IMR-90 (cell line): Measurements from ENCODE around the gene REV3L.
"Not testable (repeated sequence)": the region's sequence is repeated elsewhere in the genome, so short reads cannot be mapped to it uniquely, and the experiment has no call there.

Experiments
- CEBPB ChIP-seq: IDR thresholded peaks from 2 replicates; pipeline ENCODE4 v1.6.1; 2012; ENCODE audit warnings: low read depth, low read length, improper control_type of control experiment
- CTCF ChIP-seq: conservative IDR thresholded peaks from 2 replicates; pipeline ENCODE4 v1.5.1; 2012; ENCODE audit warnings: mild to moderate bottlenecking, low read depth, low read length, improper control_type of control experiment
- POLR2A ChIP-seq: IDR thresholded peaks from 2 replicates; pipeline ENCODE4 v1.6.1; 2012; ENCODE audit warnings: mild to moderate bottlenecking, low read depth, low read length
- RAD21 ChIP-seq: IDR thresholded peaks from 2 replicates; pipeline ENCODE4 v1.6.1; 2012; ENCODE audit warnings: low read length, improper control_type of control experiment

GRCh38 chr6:111300938-111301800 lies 181.8 kb downstream of the REV3L start:
- TF ChIP-seq RAD21, POLR2A, CTCF, CEBPB: not testable (repeated sequence)
